HCT116 (cell line): Measurements from ENCODE around the gene AGAP1.

ENCODE experiments used
- CTCF ChIP-seq, 3 experiments: fragments of 200-600 bp in 1 of 3; sonication (generic) in 1 of 3; IDR thresholded peaks in 2 of 3; conservative IDR thresholded peaks in 1 of 3; 2 replicates each; pipeline ENCODE4 v1.5.1; 2012 to 2017; ENCODE audit warnings: low read depth in 2 of 3, low read length in 2 of 3, antibody characterized with exemption in 1 of 3, borderline replicate concordance in 1 of 3, control low read depth in 1 of 3, mild to moderate bottlenecking in 1 of 3, mixed read lengths in 1 of 3, mixed run types in 1 of 3, moderate library complexity in 1 of 3; ENCODE audit not compliant: insufficient read depth in 1 of 3
- MAX ChIP-seq: IDR thresholded peaks from 2 replicates; pipeline ENCODE4 v1.6.1; 2012
- POLR2A ChIP-seq: IDR thresholded peaks from 2 replicates; pipeline ENCODE4 v1.7.0; 2011; ENCODE audit warnings: borderline replicate concordance; ENCODE audit not compliant: insufficient read depth, insufficient read length; ENCODE audit errors: extremely low read depth
- POLR2AphosphoS5 ChIP-seq: IDR thresholded peaks from 2 replicates; pipeline ENCODE4 v1.6.1; 2011; ENCODE audit warnings: mild to moderate bottlenecking, low read depth, low read length, moderate library complexity
- REST ChIP-seq: IDR thresholded peaks from 2 replicates; pipeline ENCODE4 v1.6.1; 2012; ENCODE audit warnings: low read depth
- SP1 ChIP-seq: IDR thresholded peaks from 2 replicates; pipeline ENCODE4 v1.6.1; 2012; ENCODE audit warnings: low read depth
- ZFX ChIP-seq: fragments of 450-650 bp; IDR thresholded peaks from 2 replicates; pipeline ENCODE4 v1.6.1; 2017

GRCh38 chr2:236046715-236047114, 552.9 kb downstream of the AGAP1 start:
- TF ChIP-seq POLR2A (no peak), POLR2AphosphoS5 (no peak), MAX (no peak), CTCF (IDR thresholded peaks at IDR 0.05 in 2 of 3, conservative IDR thresholded peaks at IDR 0.05 in 1 of 3; ENCODE audit: borderline replicate concordance in 1 of 3, insufficient read depth in 1 of 3, low read depth in 2 of 3, low read length in 2 of 3) (no peak), REST (no peak), SP1 (no peak), ZFX (no peak)
